A673 (cell line): ENCODE results near the gene OLIG2. TPM values are rescaled to one million over a fixed set of nuclear protein-coding genes. Genes with fewer than 3 reads are reported as not detected.

Experiments used
- BruUV-seq: library from RNA; stranded (reverse); fragments of 400-500 nt; replicated peaks from 2 replicates; lab custom pipeline; 2021; lab: Mats Ljungman, UMichigan
- CTCF ChIA-PET: fragments of 300-600 bp; sonication (Branson Sonifier 250); formaldehyde crosslinking; loops from one replicate; lab custom pipeline; 2022; ENCODE audit warnings: antibody characterized with exemption; lab: Charles Lee
- POLR2A ChIA-PET: fragments of 300-600 bp; sonication (Branson Sonifier 250); formaldehyde crosslinking; loops from one replicate; lab custom pipeline; 2022; ENCODE audit warnings: antibody characterized with exemption; ENCODE audit not compliant: low non-redundant PET; lab: Charles Lee
- DNase-seq: peaks from one replicate; pipeline ENCODE4 v3.0.0-alpha.2; 2015; ENCODE audit warnings: low spot score
- H3K27ac ChIP-seq: fragments of 200-600 bp; sonication (generic); 2 replicates; pipeline ENCODE4 v1.5.1; 2016; ENCODE audit warnings: mixed run types, low read depth, mild to moderate bottlenecking, mixed read lengths, antibody characterized with exemption, low read length; ENCODE audit not compliant: poor library complexity, severe bottlenecking
- H3K27me3 ChIP-seq: fragments of 200-600 bp; sonication (generic); replicated peaks from 2 replicates; pipeline ENCODE4 v1.6.1; 2017; ENCODE audit warnings: mixed run types, low read depth, mild to moderate bottlenecking, mixed read lengths, antibody characterized with exemption, low read length; ENCODE audit not compliant: insufficient read depth, poor library complexity
- H3K36me3 ChIP-seq: fragments of 200-600 bp; sonication (generic); 2 replicates; pipeline ENCODE4 v1.6.1; 2016; ENCODE audit warnings: mixed run types, mild to moderate bottlenecking, mixed read lengths, antibody characterized with exemption, low read length; ENCODE audit not compliant: insufficient read depth, poor library complexity, severe bottlenecking
- H3K4me1 ChIP-seq: fragments of 200-600 bp; sonication (generic); 2 replicates; pipeline ENCODE4 v1.6.1; 2017; ENCODE audit warnings: mixed run types, mild to moderate bottlenecking, mixed read lengths, antibody characterized with exemption, low read length; ENCODE audit not compliant: insufficient read depth, poor library complexity, severe bottlenecking
- H3K4me3 ChIP-seq: fragments of 200-600 bp; sonication (generic); 2 replicates; pipeline ENCODE4 v1.5.1; 2016; ENCODE audit warnings: low read depth, mixed run types, mild to moderate bottlenecking, mixed read lengths, low read length; ENCODE audit not compliant: poor library complexity, severe bottlenecking
- H3K9me3 ChIP-seq: fragments of 200-600 bp; sonication (generic); 2 replicates; pipeline ENCODE4 v1.6.1; 2016; ENCODE audit warnings: mixed run types, low read depth, mild to moderate bottlenecking, mixed read lengths, antibody characterized with exemption, low read length; ENCODE audit not compliant: poor library complexity, severe bottlenecking
- CTCF ChIP-seq: fragments of 300-800, 200-600 bp; sonication (generic); conservative IDR thresholded peaks from 2 replicates; pipeline ENCODE4 v1.5.1; 2017; ENCODE audit warnings: low read depth, mild to moderate bottlenecking, antibody characterized with exemption, low read length, moderate library complexity, mixed read lengths
- EZH2 ChIP-seq: fragments of 200-600 bp; sonication (generic); IDR thresholded peaks from 2 replicates; pipeline ENCODE4 v1.6.1; 2017; ENCODE audit warnings: borderline replicate concordance, low read depth, mild to moderate bottlenecking, mixed read lengths, antibody characterized with exemption, low read length; ENCODE audit not compliant: poor library complexity, severe bottlenecking
- intact Hi-C: fragments of 100-400 bp; cut with micrococcal nuclease; formaldehyde crosslinking; loops from one replicate; pipeline ENCODE4 v1.10.0; 2022; ENCODE audit not compliant: unreplicated experiment
- total RNA-seq: library from RNA; stranded (reverse); gene quantifications from 2 replicates; pipeline ENCODE4 v1.2.3, GENCODE V29; 2021

Gene OLIG2
- total RNA-seq, 1 experiment from 2014 or later = not detected

GRCh38 chr21:33058527-33058926, 32.8 kb downstream of the OLIG2 start:
- Histone ChIP-seq H3K27me3 (peaks cover 61% of the 10 kb centered on the region), H3K4me1 (no peaks in the 10 kb centered on the region), H3K27ac (no peak overlapping the region), H3K36me3 (no peaks in the 10 kb centered on the region), H3K9me3 (no peaks in the 10 kb centered on the region), H3K4me3 (no peak overlapping the region)
- no TSS peak for BruUV-seq
- no peak for TF ChIP-seq CTCF
- intact Hi-C loops = no loop called here
- POLR2A ChIA-PET = interaction anchor here (0.5 kb wide), 1 partner anchor 858 kb away, joined by 7 read pairs; no protein-coding TSS in a partner anchor
- CTCF ChIA-PET = no interaction called here
- DNase-seq = no peak

GRCh38 chr21:33058957-33059356, 33.2 kb downstream of the OLIG2 start:
- intact Hi-C loops = no loop called here
- no peak for DNase-seq
- H3K27me3 ChIP-seq = peaks cover 61% of the 10 kb centered on the region
- H3K4me3 ChIP-seq = no peak overlapping the region
- no peaks in the 10 kb centered on the region for H3K9me3 ChIP-seq
- CTCF ChIA-PET = no interaction called here
- H3K4me1 ChIP-seq = no peaks in the 10 kb centered on the region
- POLR2A ChIA-PET = no interaction called here
- no TSS peak for BruUV-seq
- no peak overlapping the region for H3K27ac ChIP-seq
- no peaks in the 10 kb centered on the region for H3K36me3 ChIP-seq
- TF ChIP-seq EZH2 = no peak
- TF ChIP-seq CTCF = no peak

- ChIA-PET CTCF (no interaction called here), POLR2A (no interaction called here)
- intact Hi-C loops = no loop called here
- DNase-seq = no peak
- H3K27ac ChIP-seq = no peak overlapping the region
- H3K36me3 ChIP-seq = no peaks in the 10 kb centered on the region
- no peaks in the 10 kb centered on the region for H3K9me3 ChIP-seq
- no peaks in the 10 kb centered on the region for H3K4me1 ChIP-seq
- H3K4me3 ChIP-seq = no peak overlapping the region
- TF ChIP-seq EZH2 (no peak), CTCF (no peak)
- no TSS peak for BruUV-seq
- peaks cover 64% of the 10 kb centered on the region for H3K27me3 ChIP-seq
Observed at GRCh38 chr21:33059380-33059841, 33.7 kb downstream of the OLIG2 start.
